Stimulated activated CD4-positive, alpha-beta T cell treated with anti-CD3 and anti-CD28 coated beads, Interleukin-1b, Interleukin-23, amount 100 ng/mL, for 4 hours (primary cell): ENCODE data around the gene SGPP2.
"Not testable (repeated sequence)": the region's sequence is repeated elsewhere in the genome, so short reads cannot be mapped to it uniquely, and the experiment has no call there.

ENCODE experiments used
- DNase-seq, 2 donors: peaks; one replicate each; pipeline ENCODE4 v3.0.0-alpha.2; 2020; ENCODE audit warnings: low read depth in 2 of 2

Gene SGPP2, protein sequence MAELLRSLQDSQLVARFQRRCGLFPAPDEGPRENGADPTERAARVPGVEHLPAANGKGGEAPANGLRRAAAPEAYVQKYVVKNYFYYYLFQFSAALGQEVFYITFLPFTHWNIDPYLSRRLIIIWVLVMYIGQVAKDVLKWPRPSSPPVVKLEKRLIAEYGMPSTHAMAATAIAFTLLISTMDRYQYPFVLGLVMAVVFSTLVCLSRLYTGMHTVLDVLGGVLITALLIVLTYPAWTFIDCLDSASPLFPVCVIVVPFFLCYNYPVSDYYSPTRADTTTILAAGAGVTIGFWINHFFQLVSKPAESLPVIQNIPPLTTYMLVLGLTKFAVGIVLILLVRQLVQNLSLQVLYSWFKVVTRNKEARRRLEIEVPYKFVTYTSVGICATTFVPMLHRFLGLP

DNA sequence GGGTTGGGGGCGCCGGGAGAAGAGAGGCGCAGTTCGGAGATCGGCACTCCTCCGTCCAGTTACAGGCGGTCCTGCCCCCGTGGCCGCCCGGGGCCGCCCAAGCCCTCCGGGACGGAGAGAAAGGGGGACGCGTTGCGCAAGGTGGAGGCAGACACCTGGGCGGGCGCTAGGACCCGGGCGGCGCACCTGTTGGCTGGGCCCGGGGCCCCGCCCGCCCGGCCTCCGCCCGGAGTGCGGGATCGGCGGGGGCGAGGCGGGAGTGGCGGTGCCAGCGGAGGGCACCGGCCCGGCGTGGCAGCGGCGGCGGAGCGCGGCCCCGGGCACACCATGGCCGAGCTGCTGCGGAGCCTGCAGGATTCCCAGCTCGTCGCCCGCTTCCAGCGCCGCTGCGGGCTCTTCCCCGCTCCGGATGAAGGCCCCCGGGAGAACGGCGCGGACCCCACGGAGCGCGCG lies at the start of gene SGPP2:
TSS of gene SGPP2 (plus strand) at position 268 of the 453 bp plus-strand sequence. CDS start at position 328, 60 bp downstream.
- DNase-seq: peak; percentile 11 to 17

DNA sequence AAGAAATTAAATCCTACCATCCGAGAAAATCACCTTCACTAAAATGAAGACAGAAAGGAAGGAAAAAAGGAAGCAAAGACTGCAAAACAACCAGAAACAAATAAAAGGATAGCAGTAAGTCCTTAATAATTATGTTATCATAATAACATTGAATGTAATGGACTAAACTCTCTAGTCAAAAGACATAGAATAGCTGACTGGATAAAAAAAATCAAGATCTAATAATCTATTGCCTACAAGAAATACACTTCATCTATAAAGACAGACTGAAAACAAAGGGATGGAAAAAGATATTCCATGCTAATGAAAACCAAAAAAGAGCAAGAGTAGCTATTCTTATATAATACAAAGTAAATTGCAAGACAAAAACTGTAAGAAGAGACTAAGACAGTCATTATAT lies 48.5 kb upstream of the SGPP2 start:
- DNase-seq: no peak

DNA sequence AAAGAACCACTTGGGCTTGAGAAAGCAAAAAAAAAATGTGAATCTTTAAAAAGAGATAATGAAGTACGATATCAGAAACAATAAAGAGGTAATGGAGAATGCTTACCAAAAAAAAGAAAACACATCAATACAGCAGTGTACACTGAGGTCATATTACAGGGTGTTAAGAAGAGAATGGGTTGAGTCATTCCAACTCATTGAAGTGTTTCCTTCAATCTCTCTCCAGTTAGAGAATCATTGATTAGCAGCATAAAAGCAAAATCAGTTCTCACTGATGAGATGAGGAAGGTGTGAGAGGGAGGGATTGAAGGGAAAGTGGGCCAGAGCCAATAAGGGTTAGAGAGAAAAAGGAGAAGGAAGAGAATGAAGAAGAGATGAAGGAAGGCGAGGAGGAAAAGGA lies 43.9 kb upstream of the SGPP2 start:
- no peak for DNase-seq

DNA sequence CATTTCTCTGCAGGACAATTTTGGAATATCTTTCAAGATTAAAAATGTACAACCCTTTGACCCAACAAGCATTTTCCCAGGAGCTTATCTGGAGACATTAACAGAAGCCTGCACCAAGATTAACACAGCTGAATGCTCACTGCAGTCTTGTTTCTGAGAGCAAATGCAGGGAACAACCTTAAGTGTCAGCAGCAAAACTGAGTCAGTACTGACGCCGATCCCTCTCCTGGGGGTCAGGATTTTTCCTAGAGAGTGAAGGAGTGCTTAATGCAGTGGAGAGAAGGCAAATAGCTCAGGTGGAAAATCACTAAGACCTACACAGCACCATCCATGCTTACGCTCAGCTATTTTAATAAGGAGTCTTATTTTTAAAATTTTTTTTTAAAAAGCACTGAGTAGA lies 42.8 kb upstream of the SGPP2 start:
- no peak for DNase-seq

DNA sequence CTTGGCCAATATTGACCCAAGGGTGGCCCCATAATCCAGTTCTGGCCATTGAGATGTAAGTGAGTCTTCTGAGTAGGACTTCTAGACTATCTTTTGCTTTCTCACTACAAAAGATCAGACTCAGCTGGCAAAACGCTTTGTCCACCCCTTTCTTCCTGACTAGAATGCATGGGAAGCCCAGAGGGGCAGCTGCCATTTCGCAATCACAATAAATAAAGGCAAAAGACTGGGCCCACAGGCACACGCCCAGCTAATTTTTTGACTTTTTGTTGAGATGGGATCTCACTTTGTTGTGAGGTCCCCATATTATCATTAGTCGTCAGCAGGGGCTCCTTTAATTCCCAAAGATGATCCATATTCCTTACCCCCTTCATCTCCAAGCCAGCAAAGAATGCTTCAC lies 41.1 kb upstream of the SGPP2 start:
- no peak for DNase-seq

DNA sequence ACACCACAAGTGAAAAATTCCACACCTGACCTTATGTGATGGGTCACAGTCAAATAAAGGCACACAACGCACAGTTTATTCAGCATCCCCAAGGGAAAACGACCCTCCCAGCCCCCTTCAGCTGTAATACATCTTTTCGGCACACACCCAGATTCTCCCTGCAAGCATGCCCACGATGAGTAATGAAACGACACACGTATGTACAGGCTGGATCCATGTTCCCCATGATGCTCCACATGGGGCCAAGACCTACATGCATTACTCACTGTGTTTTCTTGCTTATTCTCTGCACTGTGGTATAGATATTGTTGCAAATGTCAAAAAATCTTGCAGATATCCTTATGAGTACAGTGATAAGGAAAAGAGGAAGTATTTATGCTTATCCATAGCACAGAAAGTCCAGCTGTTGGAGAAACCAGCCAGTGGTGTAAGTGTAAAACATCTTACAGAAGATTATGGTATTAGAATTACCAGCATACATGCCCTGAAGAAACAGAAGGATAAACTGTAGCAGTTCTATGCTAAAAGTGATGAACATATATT lies 32.5 kb upstream of the SGPP2 start:
- no peak for DNase-seq

DNA sequence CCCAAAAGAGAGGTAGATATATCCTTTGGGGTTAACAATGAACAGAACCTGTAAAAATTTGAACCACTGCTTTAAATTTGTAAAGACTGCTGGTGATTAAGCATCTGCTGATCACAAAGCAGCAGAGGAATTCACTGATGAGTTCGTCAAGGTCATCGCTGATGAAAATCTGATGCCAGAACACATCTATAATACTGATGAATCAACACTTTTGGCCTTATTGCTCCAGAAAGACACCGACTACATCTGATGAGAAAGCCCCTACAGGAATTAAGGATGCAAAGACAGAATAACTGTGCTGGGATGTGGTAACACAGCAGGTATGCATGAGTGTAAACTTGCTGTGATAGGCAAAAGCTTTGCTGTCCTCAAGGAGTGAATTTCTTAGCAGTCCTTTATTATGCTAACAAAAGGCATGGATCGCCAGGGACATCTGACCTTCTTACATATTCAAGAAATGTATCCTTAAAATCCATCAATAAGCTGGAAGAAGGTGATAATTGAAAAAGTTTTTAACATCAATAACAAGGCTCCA lies 30.5 kb upstream of the SGPP2 start:
- no peak for DNase-seq

DNA sequence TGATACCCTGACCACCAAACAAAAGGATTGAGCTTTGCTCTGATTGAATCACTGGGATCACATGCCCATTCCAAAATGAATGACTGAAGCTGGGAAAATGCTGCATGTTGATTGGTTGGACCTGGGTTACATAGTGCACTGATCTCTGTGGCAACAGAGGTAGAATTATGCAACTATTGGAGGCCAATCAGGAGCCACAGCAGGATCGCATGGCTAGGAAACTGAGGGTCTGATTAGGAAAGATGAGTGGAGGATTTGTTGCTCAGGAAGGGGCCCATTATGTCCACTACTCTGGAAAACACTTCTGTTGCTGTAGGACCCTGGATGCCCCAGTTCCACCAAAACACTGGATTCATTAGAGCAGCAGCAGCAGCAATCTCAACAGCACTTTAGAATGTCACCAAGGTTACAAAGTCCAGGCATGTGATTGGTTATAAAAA lies 25.9 kb upstream of the SGPP2 start:
- no peak for DNase-seq

DNA sequence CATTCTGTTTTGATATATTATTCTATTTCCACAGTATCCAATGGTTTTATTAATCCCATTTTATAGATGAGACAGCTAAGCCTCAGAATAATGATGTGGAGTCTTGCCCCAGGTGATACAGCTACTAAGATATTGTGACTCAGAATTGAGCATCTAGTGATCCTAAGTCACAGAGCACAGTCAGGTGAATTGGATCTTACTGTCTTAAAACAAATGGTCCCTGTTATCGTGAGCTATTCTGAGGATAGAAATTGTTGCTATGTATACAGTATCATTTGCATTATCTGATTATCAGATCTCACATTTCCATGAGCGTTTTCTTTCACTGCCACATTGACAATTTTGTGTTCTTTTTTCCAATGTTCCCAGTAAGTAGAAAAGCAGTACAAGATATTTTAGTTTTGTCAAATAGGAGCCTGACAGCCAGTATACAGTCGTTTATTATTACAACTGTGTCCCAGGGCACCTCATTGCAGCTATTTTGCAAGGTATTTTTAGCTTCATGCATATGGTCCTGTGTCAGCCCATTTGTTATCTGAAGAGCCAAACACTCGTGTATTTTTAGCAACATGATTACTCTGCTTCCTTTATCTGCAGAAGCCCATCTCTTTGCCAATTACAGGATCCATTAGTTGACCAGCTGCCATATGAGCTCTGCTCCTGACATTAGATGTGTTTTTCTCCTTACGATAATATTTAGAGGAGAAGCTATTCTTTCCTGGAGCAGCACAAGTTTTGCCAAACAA lies 25.1 kb upstream of the SGPP2 start:
- DNase-seq: no peak

DNA sequence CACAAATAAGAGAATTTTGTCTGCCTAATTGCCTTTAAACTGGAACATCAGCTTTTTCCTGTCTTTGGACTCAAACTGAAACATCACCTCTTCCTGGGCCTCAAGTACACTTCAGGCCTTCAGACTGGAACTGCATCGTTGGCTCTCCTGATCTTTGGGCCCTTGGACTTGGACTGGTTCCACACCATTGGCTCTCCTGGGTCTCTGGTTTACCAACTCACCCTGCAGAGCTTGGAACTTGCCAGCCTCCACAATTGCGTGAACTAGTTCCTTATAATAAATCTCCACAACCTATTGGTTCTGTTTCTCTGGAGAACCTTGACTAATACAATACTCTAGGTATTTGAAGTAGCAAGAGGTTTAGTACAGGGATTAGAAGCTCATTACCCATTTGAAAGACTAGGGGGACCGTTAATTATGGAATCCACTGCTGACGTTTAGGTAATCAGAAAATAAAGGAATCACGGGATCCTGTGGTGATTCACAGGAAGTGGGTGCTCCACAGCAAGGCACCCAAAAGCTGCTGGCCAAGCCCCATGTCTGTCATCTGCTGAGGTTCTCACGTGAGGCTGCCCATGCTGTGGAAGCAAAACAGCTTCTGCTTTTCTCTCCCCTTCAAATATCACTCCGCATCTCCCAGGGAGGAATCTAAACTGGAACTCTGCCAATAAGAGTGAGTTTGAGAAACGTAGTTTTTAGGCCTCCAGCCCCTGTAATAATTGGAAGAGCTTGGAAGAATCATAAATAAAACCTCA lies 20.0 kb upstream of the SGPP2 start:
- DNase-seq: no peak

DNA sequence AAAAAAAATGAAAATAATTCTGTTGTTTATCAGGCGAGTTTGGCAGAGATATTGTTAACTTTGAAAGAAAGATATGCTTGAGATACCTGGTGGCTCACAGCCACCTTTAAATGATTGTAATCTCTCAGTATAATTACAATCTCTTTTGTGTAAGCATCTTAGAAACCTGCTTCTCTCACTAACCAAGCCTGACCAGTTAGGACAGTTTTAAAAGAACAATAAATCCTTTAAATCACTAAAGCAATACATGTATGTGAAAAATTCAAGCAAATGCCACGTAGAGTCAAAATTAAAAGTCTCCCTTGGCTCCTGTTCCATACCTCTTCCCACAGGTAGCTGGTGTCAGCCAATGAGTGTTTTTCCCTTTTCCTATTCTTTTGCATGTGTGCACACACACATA lies 15.7 kb upstream of the SGPP2 start:
- no peak for DNase-seq

DNA sequence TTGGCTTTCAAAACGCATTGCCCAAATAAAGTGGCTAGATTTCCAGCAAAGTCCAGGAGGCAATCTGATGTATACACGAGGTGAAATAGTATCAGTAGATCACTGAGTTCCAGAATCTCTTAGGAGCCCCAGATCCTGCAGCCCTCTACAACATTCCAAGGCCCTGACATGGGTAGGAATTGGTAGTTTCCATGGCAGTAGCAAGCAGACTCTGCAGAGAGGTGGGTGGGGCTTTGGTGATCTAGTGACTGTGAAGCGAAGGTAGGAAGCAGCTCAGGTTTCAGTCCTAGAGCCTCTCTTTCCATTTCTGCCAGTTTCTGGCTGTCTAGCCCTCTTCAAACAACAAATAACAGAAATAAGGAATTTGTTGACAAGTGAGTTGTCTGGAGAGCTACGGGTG lies 13.8 kb upstream of the SGPP2 start:
- no peak for DNase-seq

DNA sequence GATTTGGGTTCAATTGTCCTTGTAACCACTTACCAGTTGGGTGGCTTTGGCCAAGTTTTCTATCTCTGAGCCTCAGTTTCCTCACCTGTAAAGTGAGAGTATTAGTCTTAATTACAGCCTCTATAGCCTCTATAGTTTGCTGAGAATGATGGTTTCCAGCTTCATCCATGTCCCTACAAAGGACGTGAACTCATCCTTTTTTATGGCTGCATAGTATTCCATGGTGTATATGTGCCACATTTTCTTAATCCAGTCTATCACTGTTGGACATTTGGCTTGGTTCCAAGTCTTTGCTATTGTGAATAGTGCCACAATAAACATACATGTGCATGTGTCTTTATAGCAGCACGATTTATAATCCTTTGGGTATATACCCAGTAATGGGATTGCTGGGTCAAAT lies 12.0 kb upstream of the SGPP2 start:
- DNase-seq: not testable (repeated sequence)

DNA sequence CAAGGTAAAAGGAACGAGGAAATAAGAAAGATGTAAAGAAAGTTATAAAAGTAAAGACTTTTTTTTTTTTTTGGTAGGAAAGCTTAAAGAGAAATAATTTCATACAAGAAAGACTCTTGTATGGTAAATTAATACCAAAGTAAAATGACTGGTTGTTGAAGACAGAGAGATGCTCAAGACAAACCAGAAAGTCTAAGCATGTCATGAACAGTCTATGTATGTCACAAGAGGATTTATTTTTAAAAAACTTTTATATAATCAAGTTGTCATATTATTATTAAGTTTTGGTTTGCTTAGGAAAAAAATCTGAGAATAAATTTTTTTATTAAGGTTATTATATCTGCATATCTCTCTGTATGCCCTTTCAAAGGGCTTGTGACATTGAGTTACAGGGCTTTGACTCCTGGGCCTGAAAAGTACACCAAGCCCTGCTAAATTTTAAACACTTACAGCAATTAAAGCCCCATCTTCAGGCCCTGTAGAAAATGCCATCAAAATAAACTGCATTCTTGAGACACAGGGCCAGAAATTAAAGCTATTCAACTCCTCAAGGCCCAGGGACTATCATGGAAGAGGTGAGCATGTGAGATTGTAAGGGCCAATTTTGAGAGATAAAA lies 10.9 kb upstream of the SGPP2 start:
- no peak for DNase-seq

DNA sequence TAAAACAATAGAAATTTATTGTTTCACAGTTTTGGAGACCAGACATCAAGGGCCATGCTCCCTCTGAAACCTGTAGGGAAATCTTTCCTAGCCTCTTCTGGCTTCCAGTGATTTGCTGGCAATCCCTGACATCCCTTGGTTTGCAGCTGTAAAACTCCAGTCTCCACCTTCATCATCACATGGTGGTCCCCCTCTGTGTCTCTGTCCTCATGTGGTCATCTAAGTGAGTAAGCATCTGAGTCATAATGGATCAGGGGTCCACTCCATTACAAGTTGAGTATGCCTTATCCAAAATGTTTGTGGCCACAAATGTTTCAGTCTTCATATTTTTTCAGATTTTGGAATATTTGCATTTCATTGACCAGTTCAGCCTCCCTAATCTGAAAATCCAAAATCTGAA lies 5.6 kb upstream of the SGPP2 start:
- DNase-seq: no peak

DNA sequence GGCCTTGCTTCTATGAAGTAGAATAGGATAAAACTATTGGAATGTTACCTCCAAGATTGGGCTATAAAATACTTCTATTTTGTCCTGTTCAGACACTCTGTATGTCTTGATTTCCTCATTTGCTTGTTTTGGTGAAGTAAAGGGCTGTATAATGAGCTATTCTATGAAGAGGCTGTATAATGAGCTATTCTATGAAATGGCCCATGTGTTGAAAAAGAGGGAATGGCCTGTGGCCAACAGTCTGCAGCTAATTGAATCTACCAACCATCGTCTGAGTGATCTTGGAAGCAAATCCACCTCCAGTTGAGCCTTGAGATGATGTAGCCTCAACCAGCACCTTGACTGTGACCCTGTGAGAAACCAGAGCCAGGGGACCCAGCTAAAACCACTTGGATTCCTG lies 3.8 kb upstream of the SGPP2 start:
- DNase-seq: no peak

DNA sequence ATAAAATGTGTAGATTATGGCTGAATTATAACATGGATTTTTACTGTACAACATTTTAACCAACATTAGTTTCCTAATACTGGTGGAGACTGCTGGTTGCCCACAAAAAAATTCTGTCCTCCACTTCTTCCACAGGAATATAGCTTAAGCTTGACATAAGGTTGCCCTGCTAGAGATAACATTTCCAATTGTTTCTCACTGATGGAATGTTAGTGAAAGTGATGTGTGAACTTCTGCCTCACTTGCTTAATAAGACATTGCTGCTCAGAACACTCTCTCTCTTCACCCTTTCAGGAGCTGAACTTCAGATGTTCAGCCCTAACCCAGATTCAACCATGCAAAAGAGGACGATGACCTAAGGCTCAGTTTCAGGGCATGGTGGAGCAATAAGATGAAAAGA lies 2.7 kb upstream of the SGPP2 start:
- no peak for DNase-seq

DNA sequence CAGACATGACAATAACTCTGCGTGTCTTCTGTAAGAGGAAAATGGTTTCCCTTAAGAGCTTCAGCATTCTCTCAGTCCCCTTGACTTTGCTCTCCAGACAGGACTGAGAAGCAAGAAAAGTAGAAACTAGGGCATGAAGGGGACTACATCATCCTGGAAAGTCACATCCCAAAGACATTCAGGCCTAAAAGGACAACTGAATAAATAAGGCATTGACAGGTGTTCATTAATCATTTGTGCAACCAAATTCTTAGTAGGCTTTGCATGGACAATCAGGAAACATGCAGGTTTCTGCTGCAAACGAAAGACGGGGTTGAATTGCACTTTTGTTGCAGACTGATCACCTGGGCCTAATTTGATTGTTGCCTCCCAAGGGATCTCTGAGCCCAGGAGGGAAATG lies 1.2 kb upstream of the SGPP2 start:
- DNase-seq: no peak

DNA sequence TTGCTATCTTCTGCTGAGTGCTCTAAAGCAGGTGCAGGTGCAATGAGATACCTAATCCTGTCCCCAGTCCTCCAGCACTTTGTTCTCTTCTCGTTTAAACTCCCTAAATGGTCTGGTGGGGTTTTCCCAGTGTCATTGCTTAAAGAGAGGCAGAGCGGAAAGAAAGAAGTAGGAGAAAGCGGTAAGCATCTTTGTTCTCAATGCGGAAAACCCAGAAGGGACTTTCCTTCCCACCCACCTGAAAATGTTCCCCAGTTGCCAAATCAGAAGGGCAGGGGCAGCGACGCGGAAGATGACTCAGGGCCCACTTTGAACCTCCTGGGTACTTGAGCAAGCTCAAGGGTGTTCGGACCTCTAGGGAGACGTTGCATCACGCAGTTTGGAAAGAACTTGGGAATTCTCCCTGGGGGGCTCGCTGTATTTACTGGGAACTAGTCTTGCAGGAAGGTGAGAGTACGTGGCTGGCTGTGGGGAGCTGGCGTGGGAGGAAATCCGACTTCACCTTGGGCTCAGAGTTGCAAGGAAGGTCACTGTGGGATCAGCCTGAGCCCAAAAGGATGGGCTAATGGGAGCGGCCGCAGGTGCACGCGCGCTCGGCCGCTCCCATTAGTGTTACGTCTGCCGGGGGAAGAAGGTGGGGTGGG lies 589 bp upstream of the SGPP2 start:
- peak; percentile 25 to 43 for DNase-seq

DNA sequence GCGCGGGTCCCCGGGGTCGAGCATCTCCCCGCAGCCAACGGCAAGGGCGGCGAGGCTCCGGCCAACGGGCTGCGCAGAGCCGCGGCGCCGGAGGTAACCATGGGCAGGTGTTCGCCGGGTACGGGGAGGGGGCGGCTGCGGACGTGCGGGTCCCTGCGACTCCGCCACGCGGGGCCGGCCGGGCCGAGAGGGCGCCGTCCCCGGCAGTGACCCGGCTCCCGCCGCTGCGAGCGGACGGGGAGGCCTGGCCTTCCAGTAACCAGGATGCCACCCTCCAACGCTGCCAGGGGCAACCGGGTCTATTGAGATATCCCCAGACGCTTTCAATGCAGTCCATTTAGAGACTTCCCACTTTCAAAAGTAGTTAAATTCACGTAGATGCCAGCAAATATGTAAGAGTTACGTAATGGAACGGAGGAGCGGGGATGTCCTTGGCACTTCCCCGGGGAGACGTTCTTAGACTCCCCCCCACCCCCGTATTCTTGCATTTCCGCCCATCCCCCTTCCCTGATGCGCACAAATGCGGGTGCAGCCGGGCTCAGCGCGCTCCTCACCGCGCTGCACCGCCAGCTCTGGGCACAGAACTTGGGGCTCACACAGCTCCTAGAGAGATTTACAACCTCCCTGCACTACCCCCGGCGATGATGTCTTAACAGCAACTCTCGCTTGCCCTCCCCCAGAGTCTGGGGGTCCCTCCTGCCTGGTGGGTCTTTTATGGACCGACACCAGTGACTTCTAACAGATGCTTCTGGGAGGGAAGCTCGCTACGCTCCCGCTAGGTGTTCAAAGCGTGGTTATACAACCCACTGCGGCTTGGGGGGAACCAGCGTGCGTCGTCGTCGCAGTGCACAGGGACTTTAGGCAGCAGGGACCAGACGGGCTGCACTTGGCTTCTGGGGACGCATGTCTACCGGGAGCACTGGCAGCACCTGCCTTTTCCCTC lies 657 bp downstream of the SGPP2 start:
- DNase-seq: peak; percentile 30 to 43
